Nucleus accumbens (tissue), 56 donors: ENCODE results near the gene NUDT9.
A peak's percentile ranks its signal among the peaks of the same experiment; 100 is the strongest.
"Not testable (repeated sequence)": the region's sequence is repeated elsewhere in the genome, so short reads cannot be mapped to it uniquely, and the experiment has no call there.

Experiments used
- DNase-seq, 56 donors: peaks; one replicate each; lab custom pipeline; 2025; lab: John Stamatoyannopoulos, UW

NUDT9 gene

DNA sequence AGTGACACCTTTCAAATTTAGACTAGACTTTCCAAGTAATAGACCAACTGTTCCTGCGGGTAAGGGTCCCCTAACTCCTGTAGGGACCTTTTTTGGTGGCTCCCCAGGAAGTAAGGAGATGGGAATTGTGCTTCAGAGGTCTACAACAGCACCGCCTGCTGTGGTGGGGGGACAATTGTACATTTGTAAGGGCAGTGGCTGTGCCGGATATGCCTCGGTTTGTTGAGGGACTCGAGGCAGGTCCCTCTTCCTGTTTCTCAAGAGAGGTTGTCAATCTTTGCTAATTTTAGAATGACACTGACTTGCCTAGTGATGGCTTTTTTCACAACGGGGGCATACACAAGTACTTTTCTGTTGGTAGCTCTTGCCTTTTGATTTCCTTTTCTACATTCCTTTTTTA, 15.9 kb upstream of the NUDT9 start:
- DNase-seq = no peak

DNA sequence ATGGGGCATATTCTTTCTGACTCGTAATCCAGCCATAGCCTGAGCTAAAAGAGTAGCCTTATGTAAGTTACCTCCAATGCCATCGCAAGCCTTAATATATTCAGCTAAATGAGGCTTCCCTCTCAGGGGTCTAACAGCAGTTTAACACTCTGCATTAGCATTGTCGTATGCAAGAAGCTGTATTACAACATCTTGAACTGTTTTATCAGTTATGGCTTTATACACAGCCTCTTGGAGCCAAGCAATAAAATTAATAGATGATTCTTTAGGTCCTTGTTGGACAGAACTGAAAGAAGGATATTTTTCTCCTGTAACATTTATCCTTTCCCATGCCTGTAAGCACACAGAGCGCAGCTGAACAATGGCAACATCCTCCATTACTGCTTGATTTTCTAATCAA, 15.5 kb upstream of the NUDT9 start:
- DNase-seq = not testable (repeated sequence)

DNA sequence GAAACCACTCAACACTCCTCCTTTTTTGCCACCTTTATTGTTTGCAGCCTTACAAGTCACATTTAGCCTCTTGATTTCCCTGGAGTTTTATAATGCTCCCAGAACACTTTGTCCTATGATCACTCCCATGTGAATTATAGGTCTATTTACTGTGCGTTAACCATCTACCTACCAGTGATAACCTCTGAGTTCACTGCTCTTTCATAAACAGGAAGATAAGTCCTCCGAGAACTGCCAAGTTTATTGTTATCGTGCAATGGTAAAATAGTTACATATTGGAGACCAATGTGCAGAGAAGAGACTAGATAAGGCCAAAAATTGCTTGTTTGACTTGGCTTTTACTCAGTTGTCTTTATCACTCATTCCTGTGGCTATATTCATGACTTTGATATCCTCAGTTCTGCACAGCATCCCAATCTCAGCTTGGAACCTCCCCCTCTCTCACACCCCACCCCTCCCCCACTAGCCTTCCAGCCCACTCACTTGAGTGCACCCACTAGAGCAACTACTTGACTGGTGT, 12.9 kb upstream of the NUDT9 start:
- no peak for DNase-seq

DNA sequence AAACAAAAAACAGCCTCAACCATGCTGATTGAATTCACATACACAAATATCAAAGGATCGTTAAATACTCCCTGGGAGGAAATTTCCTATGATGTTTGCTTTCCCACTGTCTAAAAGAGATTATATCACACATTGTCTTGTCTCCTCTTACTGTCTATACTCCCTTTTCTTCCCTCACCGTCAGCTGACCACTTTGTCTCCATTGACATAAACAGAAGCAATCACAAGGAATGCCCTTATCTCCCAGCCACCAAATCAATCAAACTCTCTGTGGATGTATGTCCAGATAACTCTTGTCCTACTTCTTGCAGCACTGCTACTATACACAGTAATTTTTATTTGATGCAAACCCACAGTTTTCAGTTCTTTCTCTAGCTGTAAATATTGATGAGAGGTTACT, 12.2 kb upstream of the NUDT9 start:
- DNase-seq = no peak

DNA sequence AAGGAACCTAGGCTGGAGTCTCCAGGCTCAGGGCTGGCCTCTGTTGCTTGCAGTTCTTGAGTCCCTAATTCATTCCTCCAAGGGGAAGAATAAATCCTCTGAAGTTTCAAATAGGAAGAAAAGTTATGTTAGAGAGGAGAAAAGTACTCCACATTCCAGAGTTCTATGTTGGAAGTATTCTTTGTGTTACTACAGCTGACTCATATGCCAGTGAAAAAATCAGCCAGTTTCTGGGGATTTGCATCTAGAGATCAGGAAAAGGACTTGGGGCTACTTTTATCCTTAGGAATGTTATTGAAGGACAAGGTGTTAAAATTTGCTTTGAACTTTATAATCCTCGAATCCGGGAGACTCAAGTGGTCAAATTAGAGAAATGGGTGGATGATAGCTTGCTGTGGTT, 11.7 kb upstream of the NUDT9 start:
- DNase-seq = no peak

DNA sequence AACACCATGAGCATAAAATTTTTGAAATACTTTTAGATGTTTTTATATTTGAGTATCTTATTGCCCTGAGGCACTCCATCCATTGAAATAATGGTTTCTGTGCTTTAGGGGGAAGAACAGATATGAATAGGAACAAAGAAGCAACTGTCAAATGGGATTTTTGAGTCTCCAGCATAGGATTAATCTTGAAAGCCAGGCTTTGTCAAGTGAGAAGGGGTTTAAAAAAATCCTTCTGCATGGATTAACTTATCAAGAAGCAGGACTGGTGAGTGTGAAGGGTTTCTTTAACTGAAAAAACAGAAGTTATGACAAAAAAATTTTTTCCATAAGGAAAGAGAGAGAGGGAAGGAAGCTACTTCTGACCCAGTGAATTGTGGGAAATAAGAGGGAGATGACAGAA, 7.6 kb upstream of the NUDT9 start:
- DNase-seq = no peak

DNA sequence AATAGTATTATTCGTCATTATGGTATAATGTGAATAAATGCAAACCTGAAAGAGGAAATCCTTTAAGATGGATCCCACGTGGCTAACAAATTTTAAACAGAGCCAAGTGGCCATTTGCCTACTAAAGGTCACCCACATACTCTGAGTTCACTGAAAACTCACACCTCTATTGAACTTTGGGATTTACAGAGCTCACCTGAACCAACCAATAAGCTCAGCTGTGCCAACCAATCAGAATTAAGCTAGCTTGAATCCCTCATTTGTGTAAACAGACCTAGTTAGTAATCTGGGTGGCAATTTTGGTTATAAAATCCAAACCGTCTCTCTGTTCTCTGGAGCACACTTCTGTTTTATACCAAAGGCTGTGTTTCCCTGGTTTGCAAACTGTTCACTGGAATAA, 5.4 kb upstream of the NUDT9 start:
- no peak for DNase-seq

DNA sequence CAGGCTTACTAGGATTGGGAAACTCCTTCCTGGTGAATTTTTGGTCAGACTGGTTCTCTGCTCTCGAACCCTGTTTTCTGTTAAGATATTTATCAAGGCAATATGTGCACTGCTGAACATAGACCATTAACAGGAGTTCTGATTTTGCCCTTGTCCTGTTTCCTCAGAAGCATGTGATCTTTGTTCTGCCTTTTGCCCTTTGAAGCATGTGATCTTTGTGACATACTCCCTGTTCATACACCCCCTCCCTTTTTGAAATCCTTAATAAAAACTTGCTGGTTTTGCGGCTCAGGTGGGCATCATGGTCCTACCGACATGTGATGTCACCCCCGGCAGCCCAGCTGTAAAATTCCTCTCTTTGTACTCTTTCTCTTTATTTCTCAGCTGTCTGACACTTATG, 4.0 kb upstream of the NUDT9 start:
- not testable (repeated sequence) for DNase-seq

DNA sequence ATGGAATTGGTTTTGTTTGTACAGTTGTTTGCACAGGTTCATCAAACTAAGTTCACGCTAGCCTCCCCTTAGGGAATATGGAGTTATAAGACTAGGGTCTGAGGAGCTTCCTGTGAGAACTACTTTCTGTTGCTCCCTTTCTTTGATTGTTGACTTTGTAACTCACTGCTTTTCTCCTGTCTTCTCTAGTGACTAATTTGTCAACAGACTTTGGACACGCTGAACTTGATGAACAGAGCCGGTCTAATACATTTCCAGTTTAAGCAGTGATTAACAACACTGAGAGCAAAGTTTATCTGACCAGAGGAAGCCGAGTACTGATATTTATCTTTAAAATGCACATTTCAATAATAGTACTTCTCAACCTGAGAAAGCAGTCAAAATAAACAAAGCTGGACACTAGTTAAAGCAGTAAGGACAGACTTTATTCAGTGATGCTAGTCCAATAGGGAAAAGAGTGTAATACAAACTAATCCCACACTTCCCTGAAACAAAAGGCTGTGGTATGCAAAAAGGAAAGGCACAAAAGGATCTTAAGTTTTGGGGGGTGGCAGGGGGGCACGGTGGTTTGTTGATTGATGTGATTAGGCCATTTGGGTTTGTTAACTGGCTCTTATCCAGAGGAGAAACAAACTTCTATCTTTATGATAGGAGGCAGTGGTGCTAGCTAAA, 2.7 kb upstream of the NUDT9 start:
- no peak for DNase-seq

DNA sequence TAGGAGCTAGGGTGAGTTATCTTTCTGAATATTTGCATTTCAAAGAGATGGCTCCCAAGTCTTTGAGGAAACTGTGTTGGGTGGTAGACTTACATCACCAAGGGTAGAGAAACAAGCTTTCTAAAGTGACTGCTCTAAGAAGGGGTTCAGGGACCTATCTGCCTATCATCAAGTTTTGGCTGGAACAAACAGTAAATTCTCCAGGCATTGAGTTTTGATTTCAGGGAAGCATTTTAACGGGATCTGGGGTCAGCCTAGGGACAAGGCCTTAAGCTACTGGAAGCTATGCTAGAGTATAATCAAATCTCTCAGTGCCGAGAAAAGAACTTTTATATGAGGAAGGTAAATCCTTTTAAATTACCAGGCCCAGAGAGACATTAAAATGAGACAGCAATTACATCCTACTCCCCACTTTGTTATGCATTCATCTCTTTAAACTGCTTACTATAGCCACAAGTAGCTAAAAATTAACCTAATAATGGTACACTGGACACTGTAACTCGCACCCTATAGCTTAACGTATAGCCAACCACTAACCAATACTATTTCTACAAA, 2.0 kb upstream of the NUDT9 start:
- DNase-seq = no peak

DNA sequence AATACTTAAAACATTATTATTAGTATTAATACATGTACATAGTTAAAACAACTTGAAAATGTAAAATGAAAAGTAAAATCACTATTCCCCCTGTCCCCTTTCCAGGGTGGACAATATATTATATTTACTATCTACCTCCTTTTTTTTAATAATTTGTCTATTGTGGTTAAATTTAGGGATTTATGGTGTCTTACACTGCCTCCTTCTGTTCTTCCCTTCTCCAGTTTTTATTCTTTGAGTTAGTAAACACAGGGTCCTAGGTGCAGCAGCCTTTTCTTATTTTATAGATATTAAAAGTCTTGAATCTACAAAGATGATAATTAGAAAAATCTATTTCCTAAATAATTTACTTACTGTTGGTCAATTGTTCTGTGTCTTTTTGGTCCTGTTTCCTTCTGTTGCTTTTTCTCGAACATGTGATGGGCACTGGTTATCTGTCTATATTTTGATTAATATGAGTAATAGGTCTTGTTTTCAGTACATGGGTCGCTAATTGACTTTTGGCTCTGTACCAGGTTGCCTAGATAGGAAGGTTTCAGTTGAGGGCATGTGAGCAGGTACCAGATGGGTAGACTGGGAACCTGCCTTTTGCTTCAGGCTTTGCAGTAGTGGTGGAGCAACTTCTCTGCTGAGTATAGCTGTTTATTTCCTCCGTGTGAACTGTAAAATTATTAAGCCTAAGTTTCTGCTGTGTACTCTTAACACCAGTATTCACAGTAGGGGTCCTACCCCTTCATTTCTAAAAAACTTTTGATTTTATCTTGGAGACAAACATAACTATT, 1.1 kb downstream of the NUDT9 start:
- DNase-seq = no peak

DNA sequence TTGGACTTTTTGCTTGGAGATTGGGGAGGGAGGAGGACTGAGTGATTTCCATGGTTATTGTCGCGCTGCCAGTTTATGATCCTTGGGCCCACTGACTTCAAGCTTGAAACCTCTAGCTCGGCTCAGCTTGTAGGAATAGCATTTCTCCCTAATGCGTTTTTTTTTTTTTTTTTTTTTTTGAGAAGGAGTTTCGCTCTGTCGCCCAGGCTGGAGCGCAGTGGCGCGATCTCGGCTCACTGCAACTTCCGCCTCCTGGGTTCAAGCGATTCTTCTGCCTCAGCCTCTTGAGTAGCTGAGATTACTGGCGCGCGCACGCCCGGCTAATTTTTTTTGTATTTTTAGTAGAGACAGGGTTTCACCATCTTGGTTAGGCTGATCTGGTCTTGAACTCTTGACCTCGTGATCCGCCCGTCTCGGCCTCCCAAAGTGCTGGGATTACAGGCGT, 1.7 kb downstream of the NUDT9 start:
- not testable (repeated sequence) for DNase-seq

DNA sequence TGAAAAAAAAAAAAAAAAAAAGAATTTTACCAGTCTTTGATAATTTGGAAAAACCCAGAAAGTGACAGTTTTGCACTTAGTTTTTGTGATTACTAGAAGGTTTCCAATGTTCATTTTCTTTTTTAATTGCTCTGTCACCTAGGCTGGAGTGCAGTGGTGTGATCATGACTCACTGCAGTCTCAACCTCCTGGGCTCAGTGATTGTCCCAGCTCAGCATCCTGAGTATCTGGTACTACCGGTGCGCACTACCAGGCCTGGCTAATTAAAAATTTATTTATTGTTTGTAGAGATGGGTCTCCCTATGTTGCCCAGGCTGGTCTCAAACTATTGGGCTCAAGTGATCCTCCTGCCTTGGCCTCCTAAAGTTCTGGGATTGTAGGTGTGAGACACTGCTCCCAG, 3.3 kb downstream of the NUDT9 start:
- no peak for DNase-seq

DNA sequence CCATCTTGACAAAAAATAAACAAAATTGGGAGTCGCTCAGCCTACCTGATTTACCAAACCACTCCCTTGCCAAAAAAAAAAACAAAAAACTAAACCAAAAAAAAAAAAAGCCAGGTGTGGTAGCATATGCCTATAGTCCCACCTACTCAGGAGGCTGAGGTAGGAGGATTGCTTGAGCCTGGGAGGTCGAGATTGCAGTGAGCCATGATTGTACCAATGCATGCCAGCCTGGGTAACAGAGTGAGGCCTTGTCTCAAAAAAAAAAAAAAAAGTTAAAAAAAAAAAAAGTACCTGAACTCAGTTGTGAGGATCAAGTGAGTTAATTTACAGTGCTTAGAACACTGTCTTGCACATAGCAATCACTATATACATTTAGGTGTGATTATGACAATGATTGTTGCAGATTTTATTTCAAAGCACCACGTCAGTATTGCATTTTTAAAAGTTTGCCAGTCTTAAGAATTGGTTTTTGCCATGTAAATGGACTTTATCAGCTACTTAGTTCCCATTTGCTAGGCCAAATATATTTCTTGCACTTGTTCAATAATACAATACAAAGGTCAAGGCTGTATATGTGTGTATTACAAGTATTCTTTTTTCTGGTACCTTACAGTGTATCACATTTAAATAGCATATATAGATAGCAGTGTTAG, 4.6 kb downstream of the NUDT9 start:
- no peak for DNase-seq

DNA sequence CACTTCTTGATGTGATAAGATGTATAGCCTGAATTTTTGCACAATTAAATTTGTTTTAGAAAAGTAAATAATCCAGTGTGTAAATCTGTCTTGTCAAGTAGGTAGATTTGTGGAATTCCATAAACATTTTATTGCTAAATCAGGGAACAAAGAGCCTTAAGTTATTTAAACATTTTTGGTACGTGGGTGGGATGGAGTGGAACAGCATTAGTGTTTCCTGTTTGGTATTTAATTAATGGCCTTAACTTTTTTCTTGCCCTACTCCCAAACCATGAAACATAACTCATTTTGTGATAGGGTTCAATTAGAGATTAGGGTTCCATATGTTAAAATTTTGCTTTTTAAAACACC, 5.1 kb downstream of the NUDT9 start:
- no peak for DNase-seq

DNA sequence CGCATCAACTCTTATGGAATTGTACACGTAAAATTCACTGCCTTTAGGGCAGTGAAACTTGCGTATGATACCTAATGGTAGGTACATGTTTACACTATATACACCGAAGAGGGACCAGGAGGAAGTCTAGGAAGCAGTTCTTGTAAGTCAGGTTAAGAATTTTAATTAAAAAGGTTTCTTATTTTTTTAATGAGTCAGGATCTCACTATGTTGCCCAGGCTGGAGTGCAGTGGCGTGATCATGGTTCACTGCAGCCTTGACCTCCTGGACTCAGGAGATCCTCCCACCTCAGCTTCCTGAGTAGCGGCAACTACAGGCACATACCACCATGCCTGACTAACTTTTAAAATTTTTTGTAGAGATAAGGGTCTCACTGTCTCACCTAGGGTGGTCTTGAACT, 6.6 kb downstream of the NUDT9 start:
- no peak for DNase-seq

DNA sequence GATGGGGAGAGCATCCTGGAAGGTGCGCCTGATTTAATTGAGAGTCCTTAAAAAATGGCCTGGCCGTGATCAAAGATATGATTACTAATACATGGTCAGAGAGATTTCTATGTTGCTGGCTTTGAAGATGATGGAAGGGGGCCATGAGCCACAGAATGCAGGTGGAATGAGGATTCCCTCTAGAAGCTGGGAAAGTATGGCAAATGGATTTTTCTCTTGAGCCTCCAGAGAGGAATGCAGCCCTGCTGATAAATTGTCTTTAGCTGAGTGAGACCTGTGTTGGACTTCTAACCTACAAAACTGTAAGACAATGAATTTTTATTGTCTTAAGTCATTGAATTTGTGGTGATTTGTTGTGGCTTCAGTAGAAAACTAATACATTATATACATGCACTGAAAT, 7.7 kb downstream of the NUDT9 start:
- DNase-seq = no peak

DNA sequence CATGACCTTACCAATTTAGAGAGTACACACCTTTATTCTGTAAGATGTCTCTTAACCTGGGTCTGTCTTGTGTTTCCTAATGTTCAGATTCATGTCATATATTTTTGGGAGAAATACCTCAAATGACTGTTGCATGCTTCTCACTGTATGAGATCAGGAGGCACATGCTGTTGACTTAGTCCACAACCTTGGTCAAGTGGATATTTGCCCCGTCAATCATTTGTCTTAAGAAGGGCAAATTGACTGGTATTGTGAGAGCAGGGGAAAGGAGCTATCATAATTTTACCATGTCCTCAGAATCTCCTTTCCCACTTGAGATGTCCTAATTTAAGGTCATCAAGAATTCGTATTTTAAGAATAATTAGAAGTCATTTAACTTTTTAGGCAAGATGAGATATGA, 11.0 kb downstream of the NUDT9 start:
- DNase-seq = no peak

DNA sequence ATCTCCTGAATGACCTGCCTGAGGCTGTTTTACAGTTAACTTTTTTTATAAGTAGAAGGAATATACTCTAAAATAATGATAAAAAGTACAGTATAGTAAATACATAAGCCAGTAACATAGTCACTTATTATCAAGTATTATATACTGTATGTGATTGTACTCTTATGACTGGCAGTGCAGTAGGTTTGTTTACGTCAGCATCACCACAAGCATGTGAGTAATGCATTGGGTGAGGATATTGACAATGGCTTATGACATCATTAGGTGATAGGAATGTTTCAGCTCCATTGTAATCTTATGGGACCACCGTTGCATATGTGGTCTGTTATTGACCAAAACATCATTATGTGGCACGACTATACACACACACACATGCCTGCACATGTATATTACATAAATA, 20.5 kb downstream of the NUDT9 start:
- no peak for DNase-seq

DNA sequence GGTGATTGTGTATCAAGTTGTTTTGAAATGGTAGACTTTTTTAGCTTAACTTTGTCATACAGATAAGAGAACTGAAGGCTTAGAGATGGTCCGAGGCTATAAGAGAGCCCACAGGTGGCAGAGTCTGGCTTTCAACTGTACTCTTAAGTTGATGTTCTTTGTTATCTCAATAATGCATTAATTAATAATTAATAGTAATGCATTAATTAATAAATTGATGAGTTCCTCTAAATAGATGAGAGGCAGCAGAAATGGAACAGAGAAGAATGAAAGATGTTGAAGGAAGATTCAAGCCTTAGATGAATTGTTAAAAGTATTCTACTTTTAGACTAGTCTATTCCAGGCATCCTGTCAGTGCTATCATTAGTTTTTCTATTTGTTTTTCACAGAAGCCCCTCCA, 22.4 kb downstream of the NUDT9 start:
- DNase-seq = no peak

DNA sequence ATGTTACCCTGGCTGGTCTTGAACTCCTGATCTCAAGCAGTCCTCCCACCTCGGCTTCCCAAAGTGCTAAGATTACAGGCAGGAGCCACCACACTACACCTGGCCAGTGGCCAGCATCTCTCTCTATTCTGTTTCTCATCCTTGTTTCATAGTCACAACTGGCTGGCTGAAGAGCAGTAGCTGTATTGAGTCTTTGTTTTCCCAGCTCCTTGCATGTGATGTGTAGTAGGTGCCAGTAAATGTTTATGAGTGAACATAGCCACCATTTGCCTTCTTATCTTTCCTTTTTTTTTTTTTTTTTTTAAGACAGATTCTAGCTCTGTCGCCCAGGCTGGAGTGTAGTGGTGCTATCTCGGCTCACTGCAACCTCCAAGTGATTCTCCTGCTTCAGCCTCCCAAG, 23.6 kb downstream of the NUDT9 start:
- peak in 1 of 56 donors; percentile 31 for DNase-seq
